ENCODE results near the gene XDH.

Gene XDH

GRCh38 chr2:31314761-31315160 lies 99.8 kb downstream of the XDH start:
- H3K27me3 ChIP-seq (ENCODE audit: control insufficient read depth, insufficient read depth, low read length): no peaks in the 10 kb centered on the region
- H3K4me1 ChIP-seq (ENCODE audit: control insufficient read depth, insufficient read depth, low read length): no peaks in the 10 kb centered on the region
- no peak overlapping the region for H3K27ac ChIP-seq (ENCODE audit: low read depth, low read length)
- H3K36me3 ChIP-seq (ENCODE audit: control insufficient read depth, insufficient read depth, low read length): no peaks in the 10 kb centered on the region
- H3K9ac ChIP-seq (ENCODE audit: low read length): no peak overlapping the region
- no peak overlapping the region for H3K4me3 ChIP-seq (ENCODE audit: low read length)

- H3K4me1 ChIP-seq (ENCODE audit: control insufficient read depth, insufficient read depth, low read length): no peaks in the 10 kb centered on the region
- H3K4me3 ChIP-seq (ENCODE audit: low read length): no peak overlapping the region
- H3K27ac ChIP-seq (ENCODE audit: low read depth, low read length): no peak overlapping the region
- H3K9ac ChIP-seq (ENCODE audit: low read length): no peak overlapping the region
- no peaks in the 10 kb centered on the region for H3K27me3 ChIP-seq (ENCODE audit: control insufficient read depth, insufficient read depth, low read length)
- no peaks in the 10 kb centered on the region for H3K36me3 ChIP-seq (ENCODE audit: control insufficient read depth, insufficient read depth, low read length)
These were observed 101.6 kb downstream of the XDH start for GRCh38 chr2:31312898-31313297.

- no peaks in the 10 kb centered on the region for H3K36me3 ChIP-seq (ENCODE audit: control insufficient read depth, insufficient read depth, low read length)
- H3K27me3 ChIP-seq (ENCODE audit: control insufficient read depth, insufficient read depth, low read length): no peaks in the 10 kb centered on the region
- H3K4me1 ChIP-seq (ENCODE audit: control insufficient read depth, insufficient read depth, low read length): peaks cover 2% of the 10 kb centered on the region
- H3K4me3 ChIP-seq (ENCODE audit: low read length): no peak overlapping the region
- H3K9ac ChIP-seq (ENCODE audit: low read length): no peak overlapping the region
- H3K27ac ChIP-seq (ENCODE audit: low read depth, low read length): no peak overlapping the region
These were observed 109.7 kb downstream of the XDH start for GRCh38 chr2:31304816-31305215.

- Histone ChIP-seq H3K27ac (ENCODE audit: low read depth, low read length) (peak overlapping the region; percentile 46), H3K4me3 (ENCODE audit: low read length) (no peak overlapping the region), H3K27me3 (ENCODE audit: control insufficient read depth, insufficient read depth, low read length) (no peaks in the 10 kb centered on the region), H3K36me3 (ENCODE audit: control insufficient read depth, insufficient read depth, low read length) (no peaks in the 10 kb centered on the region), H3K4me1 (ENCODE audit: control insufficient read depth, insufficient read depth, low read length) (peaks cover 2% of the 10 kb centered on the region), H3K9ac (ENCODE audit: low read length) (no peak overlapping the region)
These were observed 111.5 kb downstream of the XDH start for GRCh38 chr2:31302940-31303563.

GRCh38 chr2:31300309-31300708 lies 114.2 kb downstream of the XDH start:
- Histone ChIP-seq H3K4me1 (ENCODE audit: control insufficient read depth, insufficient read depth, low read length) (peaks cover 2% of the 10 kb centered on the region), H3K27ac (ENCODE audit: low read depth, low read length) (no peak overlapping the region), H3K27me3 (ENCODE audit: control insufficient read depth, insufficient read depth, low read length) (no peaks in the 10 kb centered on the region), H3K36me3 (ENCODE audit: control insufficient read depth, insufficient read depth, low read length) (no peaks in the 10 kb centered on the region), H3K4me3 (ENCODE audit: low read length) (no peak overlapping the region), H3K9ac (ENCODE audit: low read length) (no peak overlapping the region)

- Histone ChIP-seq H3K4me1 (ENCODE audit: control insufficient read depth, insufficient read depth, low read length) (peaks cover 2% of the 10 kb centered on the region), H3K27ac (ENCODE audit: low read depth, low read length) (no peak overlapping the region), H3K36me3 (ENCODE audit: control insufficient read depth, insufficient read depth, low read length) (no peaks in the 10 kb centered on the region), H3K9ac (ENCODE audit: low read length) (no peak overlapping the region), H3K27me3 (ENCODE audit: control insufficient read depth, insufficient read depth, low read length) (no peaks in the 10 kb centered on the region), H3K4me3 (ENCODE audit: low read length) (no peak overlapping the region)
These were observed 115.0 kb downstream of the XDH start for GRCh38 chr2:31299547-31299946.

- Histone ChIP-seq H3K4me3 (ENCODE audit: low read length) (no peak overlapping the region), H3K27me3 (ENCODE audit: control insufficient read depth, insufficient read depth, low read length) (no peaks in the 10 kb centered on the region), H3K9ac (ENCODE audit: low read length) (no peak overlapping the region), H3K4me1 (ENCODE audit: control insufficient read depth, insufficient read depth, low read length) (no peaks in the 10 kb centered on the region), H3K36me3 (ENCODE audit: control insufficient read depth, insufficient read depth, low read length) (no peaks in the 10 kb centered on the region), H3K27ac (ENCODE audit: low read depth, low read length) (no peak overlapping the region)
These were observed 116.8 kb downstream of the XDH start for GRCh38 chr2:31297751-31298150.

GRCh38 chr2:31296641-31297287 lies 117.8 kb downstream of the XDH start:
- H3K9ac ChIP-seq (ENCODE audit: low read length): no peak overlapping the region
- H3K4me1 ChIP-seq (ENCODE audit: control insufficient read depth, insufficient read depth, low read length): no peaks in the 10 kb centered on the region
- no peak overlapping the region for H3K4me3 ChIP-seq (ENCODE audit: low read length)
- no peak overlapping the region for H3K27ac ChIP-seq (ENCODE audit: low read depth, low read length)
- no peaks in the 10 kb centered on the region for H3K27me3 ChIP-seq (ENCODE audit: control insufficient read depth, insufficient read depth, low read length)
- no peaks in the 10 kb centered on the region for H3K36me3 ChIP-seq (ENCODE audit: control insufficient read depth, insufficient read depth, low read length)

- Histone ChIP-seq H3K4me1 (ENCODE audit: control insufficient read depth, insufficient read depth, low read length) (no peaks in the 10 kb centered on the region), H3K27ac (ENCODE audit: low read depth, low read length) (no peak overlapping the region), H3K9ac (ENCODE audit: low read length) (no peak overlapping the region), H3K36me3 (ENCODE audit: control insufficient read depth, insufficient read depth, low read length) (no peaks in the 10 kb centered on the region), H3K4me3 (ENCODE audit: low read length) (no peak overlapping the region), H3K27me3 (ENCODE audit: control insufficient read depth, insufficient read depth, low read length) (no peaks in the 10 kb centered on the region)
These were observed 120.3 kb downstream of the XDH start for GRCh38 chr2:31294196-31294595.

GRCh38 chr2:31287654-31288053 lies 126.9 kb downstream of the XDH start:
- Histone ChIP-seq H3K36me3 (ENCODE audit: control insufficient read depth, insufficient read depth, low read length) (no peaks in the 10 kb centered on the region), H3K27me3 (ENCODE audit: control insufficient read depth, insufficient read depth, low read length) (no peaks in the 10 kb centered on the region), H3K9ac (ENCODE audit: low read length) (no peak overlapping the region), H3K4me1 (ENCODE audit: control insufficient read depth, insufficient read depth, low read length) (no peaks in the 10 kb centered on the region), H3K27ac (ENCODE audit: low read depth, low read length) (no peak overlapping the region), H3K4me3 (ENCODE audit: low read length) (no peak overlapping the region)

- Histone ChIP-seq H3K4me3 (ENCODE audit: low read length) (no peak overlapping the region), H3K4me1 (ENCODE audit: control insufficient read depth, insufficient read depth, low read length) (no peaks in the 10 kb centered on the region), H3K27ac (ENCODE audit: low read depth, low read length) (no peak overlapping the region), H3K9ac (ENCODE audit: low read length) (no peak overlapping the region), H3K36me3 (ENCODE audit: control insufficient read depth, insufficient read depth, low read length) (no peaks in the 10 kb centered on the region), H3K27me3 (ENCODE audit: control insufficient read depth, insufficient read depth, low read length) (no peaks in the 10 kb centered on the region)
These were observed 127.5 kb downstream of the XDH start for GRCh38 chr2:31286961-31287550.

- no peak overlapping the region for H3K4me3 ChIP-seq (ENCODE audit: low read length)
- no peak overlapping the region for H3K9ac ChIP-seq (ENCODE audit: low read length)
- no peak overlapping the region for H3K27ac ChIP-seq (ENCODE audit: low read depth, low read length)
- no peaks in the 10 kb centered on the region for H3K36me3 ChIP-seq (ENCODE audit: control insufficient read depth, insufficient read depth, low read length)
- H3K27me3 ChIP-seq (ENCODE audit: control insufficient read depth, insufficient read depth, low read length): no peaks in the 10 kb centered on the region
- H3K4me1 ChIP-seq (ENCODE audit: control insufficient read depth, insufficient read depth, low read length): no peaks in the 10 kb centered on the region
These were observed 128.3 kb downstream of the XDH start for GRCh38 chr2:31286230-31286629.

Measured in rectal smooth muscle tissue (tissue), 1 donor.